HepG2 (cell line): ENCODE data around the gene SPATA25. TPM values are rescaled to one million over a fixed set of nuclear protein-coding genes. Genes with fewer than 3 reads are reported as not detected.
A peak's percentile ranks its signal among the peaks of the same experiment; 100 is the strongest.

Experiments
- AGO2 ChIP-seq: fragments of 200-400 bp; formaldehyde crosslinking; optimal IDR thresholded peaks from 2 replicates; pipeline ENCODE3; 2017; ENCODE audit warnings: mild to moderate bottlenecking, low read depth, low read length, moderate library complexity
- ARNT2 ChIP-seq: sonication (generic); formaldehyde crosslinking; IDR thresholded peaks from 2 replicates; pipeline ENCODE4 v1.8.0; 2022; ENCODE audit warnings: mild to moderate bottlenecking, low read depth, missing genetic modification reagents, moderate library complexity
- DPF2 ChIP-seq: sonication (generic); formaldehyde crosslinking; IDR thresholded peaks from 2 replicates; pipeline ENCODE4 v1.4.0; 2020; ENCODE audit warnings: mild to moderate bottlenecking, low read depth, missing genetic modification reagents, borderline replicate concordance
- FUBP1 ChIP-seq: sonication (generic); formaldehyde crosslinking; IDR thresholded peaks from 2 replicates; pipeline ENCODE4 v1.5.1; 2020; ENCODE audit warnings: missing genetic modification reagents, mild to moderate bottlenecking, borderline replicate concordance
- HNF1B ChIP-seq: sonication (generic); formaldehyde crosslinking; IDR thresholded peaks from 2 replicates; pipeline ENCODE4 v1.5.1; 2020; ENCODE audit warnings: mild to moderate bottlenecking, moderate library complexity, missing genetic modification reagents
- SMARCC2 ChIP-seq: fragments of 450-650 bp; IDR thresholded peaks from 2 replicates; pipeline ENCODE4 v1.6.1; 2017; ENCODE audit warnings: antibody characterized with exemption, mild to moderate bottlenecking
- SP5 ChIP-seq: IDR thresholded peaks from 2 replicates; pipeline ENCODE4 v1.6.1; 2016; ENCODE audit warnings: low read depth, borderline replicate concordance
- ZBED4 ChIP-seq: sonication (generic); formaldehyde crosslinking; IDR thresholded peaks from 2 replicates; pipeline ENCODE4 v1.4.0; 2020; ENCODE audit warnings: missing genetic modification reagents, borderline replicate concordance
- ZBTB14 ChIP-seq: sonication (generic); formaldehyde crosslinking; IDR thresholded peaks from 2 replicates; pipeline ENCODE4 v1.4.0; 2020; ENCODE audit warnings: missing genetic modification reagents
- ZFP1 ChIP-seq: IDR thresholded peaks from 2 replicates; pipeline ENCODE4 v1.6.1; 2016
- ZFP82 ChIP-seq: sonication (generic); formaldehyde crosslinking; IDR thresholded peaks from 2 replicates; pipeline ENCODE4 v1.5.1; 2020; ENCODE audit warnings: mild to moderate bottlenecking, missing genetic modification reagents, borderline replicate concordance
- ZMAT5 ChIP-seq: sonication (generic); formaldehyde crosslinking; IDR thresholded peaks from 2 replicates; pipeline ENCODE4 v1.5.0; 2020; ENCODE audit warnings: mild to moderate bottlenecking, low read depth, missing genetic modification reagents, borderline replicate concordance
- ZNF225 ChIP-seq: sonication (generic); formaldehyde crosslinking; IDR thresholded peaks from 2 replicates; pipeline ENCODE4 v1.4.0; 2020; ENCODE audit warnings: mild to moderate bottlenecking, missing genetic modification reagents
- ZNF292 ChIP-seq: sonication (generic); formaldehyde crosslinking; IDR thresholded peaks from 2 replicates; pipeline ENCODE4 v1.8.1; 2022; ENCODE audit warnings: mild to moderate bottlenecking, low read depth, missing genetic modification reagents, borderline replicate concordance
- ZNF367 ChIP-seq: sonication (generic); formaldehyde crosslinking; IDR thresholded peaks from 2 replicates; pipeline ENCODE4 v1.4.0; 2020; ENCODE audit warnings: missing genetic modification reagents, borderline replicate concordance
- ZNF432 ChIP-seq: sonication (generic); formaldehyde crosslinking; IDR thresholded peaks from 2 replicates; pipeline ENCODE4 v1.5.0; 2020; ENCODE audit warnings: missing genetic modification reagents, mild to moderate bottlenecking, borderline replicate concordance
- ZNF691 ChIP-seq: sonication (generic); formaldehyde crosslinking; IDR thresholded peaks from 2 replicates; pipeline ENCODE4 v1.4.0; 2020; ENCODE audit warnings: missing genetic modification reagents, low read depth, mild to moderate bottlenecking, borderline replicate concordance
- polyA plus RNA-seq, 8 experiments: library from polyadenylated mRNA; depleted of rRNA in 3 of 8; stranded (reverse) in 7 of 8; unstranded in 1 of 8; fragments of >200 nt; fragmentation: Illumina TruSeq in 4 of 8; extraction: Trizol in 4 of 8; gene quantifications; 2 replicates each; pipeline versions ENCODE4 v1.2.1 to v1.2.3, GENCODE V29; 2011 to 2016; ENCODE audit warnings: low read depth in 4 of 8, missing spikeins in 1 of 8, mixed read lengths in 1 of 8; ENCODE audit not compliant: insufficient read depth in 1 of 8
- total RNA-seq, 5 experiments: library from RNA; depleted of rRNA; stranded (reverse); fragments of >200 nt; fragmentation: Illumina TruSeq; extraction: Trizol; gene quantifications; 2 replicates each; pipeline ENCODE4 v1.2.3, GENCODE V29; 2016; ENCODE audit warnings: low read depth in 1 of 5

The SPATA25 gene
- total and polyA plus RNA-seq, 2 of the 13 experiments (the other 11 are each of a cell fraction or from before 2014, with no cell fraction given): 4.8 to 7.6 TPM

GRCh38 chr20:45890985-45891983, 3.9 kb upstream of the SPATA25 start, which contains the start of the genes CTSA and NEURL2 (continued):
- peak; percentile 92; the same call in 1 of the 2 replicates for TF ChIP-seq ZNF292
- TF ChIP-seq DPF2: peak; percentile 76
- TF ChIP-seq ZNF225: 0 out of 2 replicates have a peak, but pooled peaks have one; percentile 62
- peak; percentile 99 for TF ChIP-seq SP5
- TF ChIP-seq ZBED4 (CRISPR knock-in tag): peak; percentile 95
- peak; percentile 98; the same call in 1 of the 2 replicates for TF ChIP-seq FUBP1 (CRISPR knock-in tag)
- no peak; the same call in none of the 2 replicates for TF ChIP-seq ZNF432 (CRISPR knock-in tag)
- no peak for TF ChIP-seq ZFP82 (CRISPR knock-in tag)
- TF ChIP-seq HNF1B (CRISPR knock-in tag): peak; percentile 99
- TF ChIP-seq ZMAT5 (CRISPR knock-in tag): 0 out of 2 replicates have a peak, but pooled peaks have one; percentile 86
- TF ChIP-seq SMARCC2: no peak
- TF ChIP-seq ZNF691 (CRISPR knock-in tag): peak; percentile 99
- TF ChIP-seq ARNT2 (CRISPR knock-in tag): peak; percentile 100
- peak; percentile 98 for TF ChIP-seq ZFP1 (CRISPR knock-in tag)
- peak; percentile 13 for TF ChIP-seq AGO2
- no peak for TF ChIP-seq ZNF367
- peak; percentile 77 for TF ChIP-seq ZBTB14 (CRISPR knock-in tag)
